Thyroid gland (tissue), 4 donors: Measurements from ENCODE around the gene MRPL12.

Source experiments
- CTCF ChIP-seq, 6 experiments: fragments of 200-600 bp in 3 of 6; fragments of 450-650 bp in 3 of 6; sonication (generic) in 3 of 6; IDR thresholded peaks; one replicate each; pipeline ENCODE4 v1.5.1; 2016 to 2019; ENCODE audit warnings: antibody characterized with exemption in 6 of 6, mild to moderate bottlenecking in 2 of 6, inconsistent platforms in 1 of 6, moderate library complexity in 1 of 6
- POLR2A ChIP-seq, 2 donors: fragments of 450-650 bp; IDR thresholded peaks; one replicate each; pipeline ENCODE4 v1.6.1; 2017; ENCODE audit warnings: antibody characterized with exemption in 2 of 2, mild to moderate bottlenecking in 2 of 2, moderate library complexity in 1 of 2

- TF ChIP-seq POLR2A (IDR thresholded peaks at IDR 0.05) (no peak), CTCF (IDR thresholded peaks at IDR 0.05) (no peak)
Observed at GRCh38 chr17:81726004-81726403, 22.8 kb downstream of the MRPL12 start.
